Transverse colon (tissue), 4 donors: ENCODE data around the gene CTNNBIP1. TPM values are rescaled to one million over a fixed set of nuclear protein-coding genes. Genes with fewer than 3 reads are reported as not detected.

Source experiments
- DNase-seq: peaks from one replicate; pipeline ENCODE4 v3.0.0-alpha.2; 2019
- H3K27ac ChIP-seq, 4 donors: fragments of 200-600 bp; sonication (generic); 2 replicates each; pipeline ENCODE4 v1.5.1; 2016 to 2018; ENCODE audit warnings: inconsistent platforms in 4 of 4
- H3K27me3 ChIP-seq: fragments of 200-600 bp; sonication (generic); 2 replicates; pipeline ENCODE4 v1.5.1; 2017; ENCODE audit warnings: inconsistent platforms
- H3K36me3 ChIP-seq, 4 donors: fragments of 200-600 bp; sonication (generic); 2 replicates each; pipeline ENCODE4 v1.5.1; 2017 to 2019; ENCODE audit warnings: inconsistent platforms in 4 of 4
- H3K4me1 ChIP-seq, 4 donors: fragments of 200-600 bp; sonication (generic); 2 replicates each; pipeline ENCODE4 v1.5.1; 2017 to 2020; ENCODE audit warnings: inconsistent platforms in 4 of 4
- H3K4me3 ChIP-seq, 4 donors: fragments of 200-600 bp; sonication (generic); 1 replicate in 1 of 4; 2 replicates in 3 of 4; pipeline versions ENCODE4 v1.5.1 to v1.6.1; 2017 to 2019; ENCODE audit warnings: inconsistent platforms in 4 of 4
- H3K9me3 ChIP-seq, 2 donors: fragments of 200-600 bp; sonication (generic); 2 replicates each; pipeline ENCODE4 v1.5.1; 2017 to 2019; ENCODE audit warnings: inconsistent platforms in 2 of 2
- EP300 ChIP-seq: sonication (generic); formaldehyde crosslinking; IDR thresholded peaks from one replicate; pipeline ENCODE4 v1.6.1; 2017; ENCODE audit warnings: antibody characterized with exemption, low read depth
- POLR2A ChIP-seq: fragments of 450-650 bp; IDR thresholded peaks from one replicate; pipeline ENCODE4 v1.6.1; 2016; ENCODE audit warnings: antibody characterized with exemption, mild to moderate bottlenecking, moderate library complexity
- POLR2AphosphoS5 ChIP-seq, 3 donors: sonication (generic); formaldehyde crosslinking; IDR thresholded peaks; one replicate each; pipeline ENCODE4 v1.6.1; 2016; ENCODE audit warnings: antibody characterized with exemption in 3 of 3
- WGBS, 2 donors: methylation state at CpG; one replicate each; pipeline ENCODE4 v1.1.5; 2018; ENCODE audit warnings: low coverage in 1 of 2; 5-methylcytosine and 5-hydroxymethylcytosine counted together
- in situ Hi-C, 4 donors: fragments of 200-750 bp; cut with MboI; loops; one replicate each; pipeline versions ENCODE4 v1.15.0 to v1.15.1; 2017; ENCODE audit warnings: low sequenced_read_pairs in 3 of 4, low pct_ligation_motif_present in 1 of 4, low pct_unique_long_range_greater_than_20kb in 1 of 4
- intact Hi-C: fragments of 100-400 bp; cut with DNase I; formaldehyde crosslinking; loops from one replicate; pipeline ENCODE4 v1.15.1; 2023; ENCODE audit warnings: low total_unique reads
- total RNA-seq, 4 donors: library from RNA; depleted of rRNA; stranded (reverse); fragments of >200 nt; gene quantifications; one replicate each; pipeline ENCODE4 v1.1.0, GENCODE V29; 2016
- TF ChIP-seq, protein P1 (sequence below), 5 experiments: fragments of 200-600 bp in 3 of 5; fragments of 450-650 bp in 2 of 5; sonication (generic) in 3 of 5; IDR thresholded peaks; 1 replicate in 2 of 5; 2 replicates in 3 of 5; pipeline ENCODE4 v1.5.1; 2016 to 2017; ENCODE audit warnings: antibody characterized with exemption in 5 of 5, inconsistent platforms in 3 of 5, mild to moderate bottlenecking in 2 of 5, moderate library complexity in 1 of 5

Gene CTNNBIP1
- total RNA-seq, 4 donors from 2014 or later, result 7.9 to 24.4 (median 15.7) TPM

- Histone ChIP-seq H3K36me3 (no peaks in the 10 kb centered on the region), H3K4me3 (no peak overlapping the region), H3K9me3 (no peaks in the 10 kb centered on the region), H3K27ac (peak overlapping the region in 1 of 4 donors; percentile 10), H3K4me1 (peaks cover 6 to 29% (median 25%) of the 10 kb centered on the region in 4 donors), H3K27me3 (no peaks in the 10 kb centered on the region)
- DNase-seq, result no peak
- intact Hi-C loops, result no loop called here
- TF ChIP-seq EP300, result no peak
- no peak for TF ChIP-seq POLR2A
- TF ChIP-seq POLR2AphosphoS5 (IDR thresholded peaks at IDR 0.05), result no peak
- TF ChIP-seq, protein P1, sequence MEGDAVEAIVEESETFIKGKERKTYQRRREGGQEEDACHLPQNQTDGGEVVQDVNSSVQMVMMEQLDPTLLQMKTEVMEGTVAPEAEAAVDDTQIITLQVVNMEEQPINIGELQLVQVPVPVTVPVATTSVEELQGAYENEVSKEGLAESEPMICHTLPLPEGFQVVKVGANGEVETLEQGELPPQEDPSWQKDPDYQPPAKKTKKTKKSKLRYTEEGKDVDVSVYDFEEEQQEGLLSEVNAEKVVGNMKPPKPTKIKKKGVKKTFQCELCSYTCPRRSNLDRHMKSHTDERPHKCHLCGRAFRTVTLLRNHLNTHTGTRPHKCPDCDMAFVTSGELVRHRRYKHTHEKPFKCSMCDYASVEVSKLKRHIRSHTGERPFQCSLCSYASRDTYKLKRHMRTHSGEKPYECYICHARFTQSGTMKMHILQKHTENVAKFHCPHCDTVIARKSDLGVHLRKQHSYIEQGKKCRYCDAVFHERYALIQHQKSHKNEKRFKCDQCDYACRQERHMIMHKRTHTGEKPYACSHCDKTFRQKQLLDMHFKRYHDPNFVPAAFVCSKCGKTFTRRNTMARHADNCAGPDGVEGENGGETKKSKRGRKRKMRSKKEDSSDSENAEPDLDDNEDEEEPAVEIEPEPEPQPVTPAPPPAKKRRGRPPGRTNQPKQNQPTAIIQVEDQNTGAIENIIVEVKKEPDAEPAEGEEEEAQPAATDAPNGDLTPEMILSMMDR (IDR thresholded peaks at IDR 0.05), result no peak
- in situ Hi-C loops, result no loop called here
- whole genome bisulfite sequencing, 2 donors, result 63 to 69% methylated on average over 5 of the region's 5 CpGs
Measured at GRCh38 chr1:9907441-9907840, 2.6 kb downstream of the CTNNBIP1 start.

- no peaks in the 10 kb centered on the region for H3K36me3 ChIP-seq
- WGBS, 2 donors, result 73 to 85% methylated on average over 2 of the region's 2 CpGs
- no peak overlapping the region for H3K4me3 ChIP-seq
- TF ChIP-seq POLR2A (no peak), EP300 (no peak)
- peaks cover 4 to 27% (median 18%) of the 10 kb centered on the region in 4 donors for H3K4me1 ChIP-seq
- intact Hi-C loops, result no loop called here
- in situ Hi-C loops, result no loop called here
- no peaks in the 10 kb centered on the region for H3K9me3 ChIP-seq
- H3K27ac ChIP-seq, result no peak overlapping the region
- no peak for DNase-seq
- H3K27me3 ChIP-seq, result no peaks in the 10 kb centered on the region
Measured at GRCh38 chr1:9906466-9906865, 3.6 kb downstream of the CTNNBIP1 start.

GRCh38 chr1:9905010-9905409 is 5.1 kb downstream of the CTNNBIP1 start:
- no peak for DNase-seq
- Histone ChIP-seq H3K4me1 (peaks cover 0 to 35% (median 24%) of the 10 kb centered on the region in 4 donors), H3K27me3 (no peaks in the 10 kb centered on the region), H3K36me3 (no peaks in the 10 kb centered on the region), H3K9me3 (no peaks in the 10 kb centered on the region), H3K4me3 (no peak overlapping the region), H3K27ac (no peak overlapping the region)
- in situ Hi-C loops (no loop called here), intact Hi-C loops (no loop called here)
- TF ChIP-seq EP300 (no peak), POLR2AphosphoS5 (IDR thresholded peaks at IDR 0.05) (no peak), POLR2A (no peak)
- TF ChIP-seq, protein P1 (IDR thresholded peaks at IDR 0.05), result no peak
- WGBS, 2 donors, result 61 to 74% methylated on average over 2 to 4 of the region's 4 CpGs

DNA sequence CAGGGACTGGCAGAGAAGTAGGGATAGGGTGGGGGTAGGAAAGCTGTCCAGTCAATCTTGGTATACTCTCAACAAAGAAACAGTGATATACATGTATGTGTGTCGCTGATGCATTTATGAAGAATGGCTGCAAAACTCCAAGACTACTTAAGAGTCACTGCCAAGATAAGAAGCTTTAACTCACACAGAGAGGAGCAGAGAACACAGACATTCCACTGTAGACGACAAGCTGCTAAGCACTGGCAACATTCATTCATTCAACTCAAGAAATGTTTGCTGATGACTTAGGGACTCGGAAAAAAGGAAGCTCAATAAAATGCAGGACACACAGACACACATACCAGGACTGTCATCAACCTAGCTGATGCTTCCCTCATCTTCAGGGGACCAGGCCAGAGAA is 5.5 kb downstream of the CTNNBIP1 start:
- no peaks in the 10 kb centered on the region for H3K27me3 ChIP-seq
- H3K4me1 ChIP-seq, result peaks cover 0 to 37% (median 25%) of the 10 kb centered on the region in 4 donors
- in situ Hi-C loops (no loop called here), intact Hi-C loops (no loop called here)
- DNase-seq, result no peak
- H3K36me3 ChIP-seq, result no peaks in the 10 kb centered on the region
- TF ChIP-seq, protein P1 (IDR thresholded peaks at IDR 0.05), result no peak
- no peak for TF ChIP-seq POLR2AphosphoS5 (IDR thresholded peaks at IDR 0.05)
- TF ChIP-seq EP300, result no peak
- TF ChIP-seq POLR2A, result no peak
- WGBS, 2 donors, result 67 to 80% methylated on average over 3 of the region's 3 CpGs
- no peak overlapping the region for H3K27ac ChIP-seq
- no peaks in the 10 kb centered on the region for H3K9me3 ChIP-seq
- no peak overlapping the region for H3K4me3 ChIP-seq
